GM18511 (cell line): Measurements from ENCODE around the gene CES2.
"Not testable (repeated sequence)": the region's sequence is repeated elsewhere in the genome, so short reads cannot be mapped to it uniquely, and the experiment has no call there.

ENCODE experiments used
- ATAC-seq: cut with Tn5 transposase; IDR thresholded peaks from one replicate; pipeline ENCODE4 v1.9.1; 2021; ENCODE audit warnings: mild to moderate bottlenecking, moderate library complexity; ENCODE audit not compliant: unreplicated experiment

CES2 gene

GRCh38 chr16:66976746-66977145, 41.4 kb downstream of the CES2 start:
- no peak for ATAC-seq

GRCh38 chr16:66977341-66978113, 42.2 kb downstream of the CES2 start:
- peak; percentile 60 for ATAC-seq

GRCh38 chr16:66979011-66979717, 43.8 kb downstream of the CES2 start:
- ATAC-seq: no peak

GRCh38 chr16:66983033-66983432, 47.7 kb downstream of the CES2 start:
- no peak for ATAC-seq

- ATAC-seq: no peak
Observed at GRCh38 chr16:66984892-66985311, 49.6 kb downstream of the CES2 start.

- no peak for ATAC-seq
Observed at GRCh38 chr16:66986559-66986958, 51.2 kb downstream of the CES2 start.

- no peak for ATAC-seq
Observed at GRCh38 chr16:66988197-66988788, 53.0 kb downstream of the CES2 start, which contains the start of gene CES4A. Gene CES4A (plus strand): TSS chr16:66988589. CDS start chr16:66988773, 184 bp downstream.

- no peak for ATAC-seq
Observed at GRCh38 chr16:66991545-66992077, 56.3 kb downstream of the CES2 start.

- not testable (repeated sequence) for ATAC-seq
Observed at GRCh38 chr16:66993558-66993957, 58.2 kb downstream of the CES2 start.
